ENCODE results near the gene KRT24. TPM values are rescaled to one million over a fixed set of nuclear protein-coding genes. Genes with fewer than 3 reads are reported as not detected.

The KRT24 gene
- total RNA-seq, 1 donor from 2014 or later, result not detected

DNA sequence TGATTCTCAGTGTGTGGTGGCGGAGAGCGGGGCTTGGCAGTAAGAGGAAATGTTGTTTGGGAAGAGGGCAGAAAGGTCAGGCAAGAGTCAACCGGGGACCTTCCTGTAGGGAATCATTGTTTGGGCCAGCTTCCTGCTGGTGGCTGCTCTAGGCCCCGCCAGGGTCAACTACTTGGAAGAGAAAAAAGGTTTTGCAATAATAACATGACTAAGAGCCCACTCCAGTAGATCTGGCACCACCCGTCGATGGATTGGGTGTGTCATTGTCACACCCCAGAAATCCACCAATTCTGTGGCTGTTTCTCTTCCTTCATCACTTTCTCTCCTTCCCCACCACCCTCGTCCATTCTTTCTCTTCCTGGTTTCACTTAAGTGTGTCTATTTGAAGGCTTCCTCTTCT lies 4.2 kb upstream of the KRT24 start:
- H3K9me3 Mint-ChIP-seq (ENCODE audit: unreplicated experiment), result peaks cover 6% of the 10 kb centered on the region
- H3K4me2 ChIP-seq (ENCODE audit: low read length), result no peak overlapping the region
- no peak overlapping the region for H2AFZ ChIP-seq (ENCODE audit: low read depth, low read length)
- no peaks in the 10 kb centered on the region for H4K20me1 ChIP-seq (ENCODE audit: insufficient read depth, low read length)
- no peaks in the 10 kb centered on the region for H3K79me2 ChIP-seq (ENCODE audit: insufficient read depth, low read length)
- H3K27ac ChIP-seq (ENCODE audit: low read depth, low read length), result no peak overlapping the region
- no peak overlapping the region for H3K4me3 Mint-ChIP-seq (ENCODE audit: unreplicated experiment)
- H3K36me3 Mint-ChIP-seq (ENCODE audit: low read depth, unreplicated experiment), result no peaks in the 10 kb centered on the region
- FAIRE-seq (no peak), DNase-seq (ENCODE audit: low read depth) (no peak)
- H3K27me3 ChIP-seq (ENCODE audit: insufficient read depth, low read length), result peaks cover 15% of the 10 kb centered on the region
- H3K4me3 ChIP-seq (ENCODE audit: insufficient read depth, low read depth, low read length), result no peak overlapping the region
- H3K9me3 ChIP-seq (ENCODE audit: insufficient read depth, low read depth, low read length), result no peaks in the 10 kb centered on the region
- H3K27ac Mint-ChIP-seq (ENCODE audit: unreplicated experiment), result peak overlapping the region; percentile 69
- no peak overlapping the region for H3K9ac ChIP-seq (ENCODE audit: low read length)
- peaks cover 2% of the 10 kb centered on the region for H3K4me1 Mint-ChIP-seq (ENCODE audit: low read depth, unreplicated experiment)
- no peaks in the 10 kb centered on the region for H3K4me1 ChIP-seq (ENCODE audit: insufficient read depth, low read length)
- peaks cover 4% of the 10 kb centered on the region for H3K27me3 Mint-ChIP-seq (ENCODE audit: low read depth, unreplicated experiment)
- TF ChIP-seq CTCF (IDR thresholded peaks at IDR 0.05; ENCODE audit: insufficient read depth, low read depth, low read length) (no peak), EZH2 (IDR thresholded peaks at IDR 0.05; ENCODE audit: insufficient read depth, low read length) (no peak)
- H3K36me3 ChIP-seq (ENCODE audit: insufficient read depth, low read length), result no peaks in the 10 kb centered on the region

DNA sequence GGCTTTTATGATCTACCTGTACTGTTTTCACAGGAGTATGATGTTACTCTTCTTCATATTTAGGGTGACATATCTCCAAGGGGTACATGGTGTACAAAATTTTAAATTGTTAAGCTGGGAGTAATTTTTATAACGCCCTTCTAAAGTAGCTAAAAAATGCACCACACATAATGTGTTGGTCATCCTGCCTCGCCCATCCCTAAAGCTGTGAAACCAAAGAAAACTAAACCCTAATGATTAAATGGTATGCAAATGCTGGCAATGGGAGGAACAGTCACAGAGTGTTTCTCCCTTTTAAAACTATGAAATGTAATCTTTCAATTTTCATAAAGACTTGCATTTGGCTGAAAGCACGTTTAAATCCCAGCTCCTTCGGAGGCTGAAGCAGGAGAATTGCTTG lies 2.0 kb upstream of the KRT24 start:
- TF ChIP-seq CTCF (IDR thresholded peaks at IDR 0.05; ENCODE audit: insufficient read depth, low read depth, low read length) (no peak), EZH2 (IDR thresholded peaks at IDR 0.05; ENCODE audit: insufficient read depth, low read length) (no peak)
- Histone ChIP-seq H3K27ac (ENCODE audit: low read depth, low read length) (no peak overlapping the region), H3K9me3 (ENCODE audit: insufficient read depth, low read depth, low read length) (no peaks in the 10 kb centered on the region), H3K36me3 (ENCODE audit: insufficient read depth, low read length) (no peaks in the 10 kb centered on the region), H3K4me2 (ENCODE audit: low read length) (no peak overlapping the region), H3K79me2 (ENCODE audit: insufficient read depth, low read length) (no peaks in the 10 kb centered on the region), H2AFZ (ENCODE audit: low read depth, low read length) (no peak overlapping the region), H3K4me3 (ENCODE audit: insufficient read depth, low read depth, low read length) (no peak overlapping the region), H3K9ac (ENCODE audit: low read length) (no peak overlapping the region), H3K4me1 (ENCODE audit: insufficient read depth, low read length) (no peaks in the 10 kb centered on the region), H3K27me3 (ENCODE audit: insufficient read depth, low read length) (peaks cover 9% of the 10 kb centered on the region), H4K20me1 (ENCODE audit: insufficient read depth, low read length) (no peaks in the 10 kb centered on the region)
- H3K27ac Mint-ChIP-seq (ENCODE audit: unreplicated experiment), result no peak overlapping the region
- no peak for FAIRE-seq
- H3K4me1 Mint-ChIP-seq (ENCODE audit: low read depth, unreplicated experiment), result peaks cover 2% of the 10 kb centered on the region
- H3K27me3 Mint-ChIP-seq (ENCODE audit: low read depth, unreplicated experiment), result peaks cover 4% of the 10 kb centered on the region
- no peak overlapping the region for H3K4me3 Mint-ChIP-seq (ENCODE audit: unreplicated experiment)
- no peak for DNase-seq (ENCODE audit: low read depth)
- H3K36me3 Mint-ChIP-seq (ENCODE audit: low read depth, unreplicated experiment), result no peaks in the 10 kb centered on the region
- H3K9me3 Mint-ChIP-seq (ENCODE audit: unreplicated experiment), result peaks cover 2% of the 10 kb centered on the region

DNA sequence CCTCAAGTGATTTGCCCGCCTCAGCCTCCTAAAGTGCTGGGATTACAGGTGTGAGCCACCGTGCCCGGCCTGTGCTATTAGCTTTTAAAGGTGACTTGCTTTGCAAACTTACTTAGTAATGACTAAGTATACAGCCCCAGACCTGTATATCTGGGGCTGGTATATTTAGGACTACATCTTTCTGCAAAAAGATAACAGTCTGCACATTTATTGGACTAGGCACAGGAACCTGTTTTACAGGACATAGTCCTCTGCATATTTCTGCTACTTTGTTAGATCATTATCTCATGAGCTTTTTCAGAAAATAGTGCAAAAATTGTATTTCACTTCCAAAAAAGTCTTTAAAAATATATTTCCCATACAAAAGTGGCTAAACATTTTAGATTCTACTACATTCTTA lies 1.3 kb downstream of the KRT24 start:
- H3K27ac Mint-ChIP-seq (ENCODE audit: unreplicated experiment), result no peak overlapping the region
- peaks cover 7% of the 10 kb centered on the region for H3K27me3 Mint-ChIP-seq (ENCODE audit: low read depth, unreplicated experiment)
- no peaks in the 10 kb centered on the region for H3K9me3 ChIP-seq (ENCODE audit: insufficient read depth, low read depth, low read length)
- H3K9me3 Mint-ChIP-seq (ENCODE audit: unreplicated experiment), result no peaks in the 10 kb centered on the region
- no peaks in the 10 kb centered on the region for H3K36me3 ChIP-seq (ENCODE audit: insufficient read depth, low read length)
- peaks cover 21% of the 10 kb centered on the region for H3K27me3 ChIP-seq (ENCODE audit: insufficient read depth, low read length)
- DNase-seq (ENCODE audit: low read depth), result no peak
- H2AFZ ChIP-seq (ENCODE audit: low read depth, low read length), result no peak overlapping the region
- no peak overlapping the region for H3K9ac ChIP-seq (ENCODE audit: low read length)
- FAIRE-seq, result no peak
- H3K4me1 ChIP-seq (ENCODE audit: insufficient read depth, low read length), result no peaks in the 10 kb centered on the region
- H3K4me2 ChIP-seq (ENCODE audit: low read length), result no peak overlapping the region
- H3K36me3 Mint-ChIP-seq (ENCODE audit: low read depth, unreplicated experiment), result no peaks in the 10 kb centered on the region
- no peaks in the 10 kb centered on the region for H4K20me1 ChIP-seq (ENCODE audit: insufficient read depth, low read length)
- no peak overlapping the region for H3K4me3 ChIP-seq (ENCODE audit: insufficient read depth, low read depth, low read length)
- no peak overlapping the region for H3K4me3 Mint-ChIP-seq (ENCODE audit: unreplicated experiment)
- no peak overlapping the region for H3K27ac ChIP-seq (ENCODE audit: low read depth, low read length)
- H3K4me1 Mint-ChIP-seq (ENCODE audit: low read depth, unreplicated experiment), result no peaks in the 10 kb centered on the region
- no peaks in the 10 kb centered on the region for H3K79me2 ChIP-seq (ENCODE audit: insufficient read depth, low read length)
- TF ChIP-seq CTCF (IDR thresholded peaks at IDR 0.05; ENCODE audit: insufficient read depth, low read depth, low read length) (no peak), EZH2 (IDR thresholded peaks at IDR 0.05; ENCODE audit: insufficient read depth, low read length) (no peak)

Data from astrocyte (in vitro differentiated cells and primary cell).